OCI-LY1 (cell line): ENCODE measurements around the gene LINC00305.

Experiments used
- EZH2 ChIP-seq: fragments of 200-600 bp; sonication (generic), shearing (Covaris generic); IDR thresholded peaks from 2 replicates; pipeline ENCODE4 v1.8.0; 2017; ENCODE audit warnings: borderline replicate concordance, mixed run types, mild to moderate bottlenecking, antibody characterized with exemption, low read length, moderate library complexity, mixed read lengths
- TF ChIP-seq, protein P1 (sequence below): fragments of 200-600 bp; sonication (generic), shearing (Covaris generic); IDR thresholded peaks from 2 replicates; pipeline ENCODE4 v1.5.1; 2017; ENCODE audit warnings: mild to moderate bottlenecking, antibody characterized with exemption, low read length, moderate library complexity, mixed read lengths

DNA sequence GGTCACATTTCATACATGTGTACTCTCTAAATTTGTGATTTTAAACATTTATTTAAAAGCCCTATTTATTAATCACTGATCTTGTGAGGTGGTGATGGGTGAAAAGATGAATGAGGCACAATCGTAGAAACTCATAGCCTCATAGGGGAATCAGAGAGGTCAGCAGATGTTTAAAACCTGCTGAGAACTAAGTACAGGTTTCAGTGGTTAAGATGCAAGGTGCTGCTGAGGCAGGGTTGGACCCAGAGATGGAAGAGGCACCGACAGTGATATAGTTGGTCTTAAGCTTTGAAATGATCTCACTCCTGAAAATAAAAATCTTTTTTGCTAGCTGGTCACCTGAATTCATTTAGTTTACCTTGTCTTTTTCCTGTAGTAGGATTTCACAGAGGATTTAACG is 49.6 kb downstream of the LINC00305 start:
- TF ChIP-seq, protein P1, sequence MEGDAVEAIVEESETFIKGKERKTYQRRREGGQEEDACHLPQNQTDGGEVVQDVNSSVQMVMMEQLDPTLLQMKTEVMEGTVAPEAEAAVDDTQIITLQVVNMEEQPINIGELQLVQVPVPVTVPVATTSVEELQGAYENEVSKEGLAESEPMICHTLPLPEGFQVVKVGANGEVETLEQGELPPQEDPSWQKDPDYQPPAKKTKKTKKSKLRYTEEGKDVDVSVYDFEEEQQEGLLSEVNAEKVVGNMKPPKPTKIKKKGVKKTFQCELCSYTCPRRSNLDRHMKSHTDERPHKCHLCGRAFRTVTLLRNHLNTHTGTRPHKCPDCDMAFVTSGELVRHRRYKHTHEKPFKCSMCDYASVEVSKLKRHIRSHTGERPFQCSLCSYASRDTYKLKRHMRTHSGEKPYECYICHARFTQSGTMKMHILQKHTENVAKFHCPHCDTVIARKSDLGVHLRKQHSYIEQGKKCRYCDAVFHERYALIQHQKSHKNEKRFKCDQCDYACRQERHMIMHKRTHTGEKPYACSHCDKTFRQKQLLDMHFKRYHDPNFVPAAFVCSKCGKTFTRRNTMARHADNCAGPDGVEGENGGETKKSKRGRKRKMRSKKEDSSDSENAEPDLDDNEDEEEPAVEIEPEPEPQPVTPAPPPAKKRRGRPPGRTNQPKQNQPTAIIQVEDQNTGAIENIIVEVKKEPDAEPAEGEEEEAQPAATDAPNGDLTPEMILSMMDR = no peak
- no peak for TF ChIP-seq EZH2
